Neutrophil (primary cell): ENCODE results near the gene LRP3.

Source experiments
- H3K27ac ChIP-seq: fragments of 200-600 bp; sonication (generic); 2 replicates; pipeline ENCODE4 v1.5.1; 2016; ENCODE audit warnings: mild to moderate bottlenecking, moderate library complexity
- H3K27me3 ChIP-seq: fragments of 200-600 bp; sonication (generic); 2 replicates; pipeline ENCODE4 v1.6.0; 2016; ENCODE audit warnings: mild to moderate bottlenecking
- H3K36me3 ChIP-seq: fragments of 200-600 bp; sonication (generic); 2 replicates; pipeline ENCODE4 v1.5.1; 2017
- H3K4me1 ChIP-seq, 2 experiments: fragments of 200-600 bp in 1 of 2; sonication (generic) in 1 of 2; 1 replicate in 1 of 2; 2 replicates in 1 of 2; pipeline versions ENCODE4 v1.5.1 to v1.6.1; 2013 to 2016; ENCODE audit warnings: low read depth in 1 of 2, low read length in 1 of 2, mild to moderate bottlenecking in 1 of 2, moderate library complexity in 1 of 2; ENCODE audit not compliant: control insufficient read depth in 1 of 2, insufficient read depth in 1 of 2
- H3K4me3 ChIP-seq, 2 experiments: fragments of 200-600 bp in 1 of 2; sonication (generic) in 1 of 2; 1 replicate in 1 of 2; 2 replicates in 1 of 2; pipeline ENCODE4 v1.5.1; 2013 to 2016; ENCODE audit warnings: low read depth in 1 of 2, low read length in 1 of 2, mild to moderate bottlenecking in 1 of 2, moderate library complexity in 1 of 2
- H3K9me3 ChIP-seq: fragments of 200-600 bp; sonication (generic); 2 replicates; pipeline ENCODE4 v1.5.1; 2016
- CTCF ChIP-seq: fragments of 200-600 bp; sonication (generic); IDR thresholded peaks from 2 replicates; pipeline ENCODE4 v1.5.1; 2016; ENCODE audit warnings: antibody characterized with exemption

The LRP3 gene

GRCh38 chr19:33202546-33203507 is 8.7 kb downstream of the LRP3 start:
- no peak for TF ChIP-seq CTCF
- Histone ChIP-seq H3K27me3 (no peaks in the 10 kb centered on the region), H3K27ac (no peak overlapping the region), H3K4me3 (no peak overlapping the region), H3K9me3 (no peaks in the 10 kb centered on the region), H3K4me1 (peaks cover 32% of the 10 kb centered on the region in 2 experiments), H3K36me3 (peaks cover 60% of the 10 kb centered on the region)

- Histone ChIP-seq H3K27me3 (no peaks in the 10 kb centered on the region), H3K4me1 (peaks cover 25 to 27% of the 10 kb centered on the region in 2 experiments), H3K27ac (no peak overlapping the region), H3K36me3 (peaks cover 58% of the 10 kb centered on the region), H3K4me3 (no peak overlapping the region), H3K9me3 (no peaks in the 10 kb centered on the region)
- TF ChIP-seq CTCF, result no peak
These were observed 9.4 kb downstream of the LRP3 start for GRCh38 chr19:33203529-33203928.

GRCh38 chr19:33204136-33204973 is 10.2 kb downstream of the LRP3 start:
- TF ChIP-seq CTCF, result no peak
- peaks cover 58% of the 10 kb centered on the region for H3K36me3 ChIP-seq
- no peak overlapping the region for H3K27ac ChIP-seq
- H3K27me3 ChIP-seq, result no peaks in the 10 kb centered on the region
- H3K4me3 ChIP-seq, result no peak overlapping the region
- H3K4me1 ChIP-seq, result peaks cover 17 to 18% of the 10 kb centered on the region in 2 experiments
- H3K9me3 ChIP-seq, result no peaks in the 10 kb centered on the region

- Histone ChIP-seq H3K4me3 (no peak overlapping the region), H3K27me3 (no peaks in the 10 kb centered on the region), H3K27ac (no peak overlapping the region), H3K9me3 (no peaks in the 10 kb centered on the region), H3K4me1 (peaks cover 10 to 11% of the 10 kb centered on the region in 2 experiments), H3K36me3 (peaks cover 58% of the 10 kb centered on the region)
- no peak for TF ChIP-seq CTCF
These were observed 11.0 kb downstream of the LRP3 start for GRCh38 chr19:33205110-33205509.

- H3K9me3 ChIP-seq, result no peaks in the 10 kb centered on the region
- H3K36me3 ChIP-seq, result peaks cover 58% of the 10 kb centered on the region
- no peaks in the 10 kb centered on the region for H3K27me3 ChIP-seq
- TF ChIP-seq CTCF, result no peak
- H3K4me1 ChIP-seq, result peaks cover 4 to 5% of the 10 kb centered on the region in 2 experiments
- H3K4me3 ChIP-seq, result no peak overlapping the region
- no peak overlapping the region for H3K27ac ChIP-seq
These were observed 11.6 kb downstream of the LRP3 start for GRCh38 chr19:33205531-33206260.
